Measurements from ENCODE around the gene FSTL4. TPM values are rescaled to one million over a fixed set of nuclear protein-coding genes. Genes with fewer than 3 reads are reported as not detected.

The FSTL4 gene
- total and polyA plus RNA-seq, 4 donors, result 0.02 to 0.18 TPM; not detected in 2

- no peak overlapping the region for H3K27ac ChIP-seq (ENCODE audit: low read depth in 1 of 2, low read length in 2 of 2)
- no peak for TF ChIP-seq HNF4A (conservative IDR thresholded peaks at IDR 0.05)
- no peak for TF ChIP-seq TAF1 (conservative IDR thresholded peaks at IDR 0.05)
- no peak for TF ChIP-seq SP1 (IDR thresholded peaks at IDR 0.05)
- no peak for TF ChIP-seq HNF4G (IDR thresholded peaks at IDR 0.05)
- TF ChIP-seq FOXA1 (IDR thresholded peaks at IDR 0.05), result no peak
- no peak for TF ChIP-seq EGR1 (IDR thresholded peaks at IDR 0.05; ENCODE audit: low read depth in 2 of 2)
- no peak for TF ChIP-seq FOXA2 (IDR thresholded peaks at IDR 0.05)
- no peak for TF ChIP-seq JUND (IDR thresholded peaks at IDR 0.05)
- no peaks in the 10 kb centered on the region for H3K9me3 ChIP-seq (ENCODE audit: control insufficient read depth in 4 of 4, low read length in 3 of 4)
- no peaks in the 10 kb centered on the region for H3K4me1 ChIP-seq (ENCODE audit: control insufficient read depth in 4 of 4, insufficient read depth in 4 of 4, low read length in 3 of 4)
- no peaks in the 10 kb centered on the region for H3K27me3 ChIP-seq (ENCODE audit: control insufficient read depth in 4 of 4, insufficient read depth in 4 of 4, low read length in 3 of 4)
- DNase-seq (ENCODE audit: low spot score), result no peak
- H3K36me3 ChIP-seq (ENCODE audit: control insufficient read depth in 4 of 4, insufficient read depth in 3 of 4, low read depth in 1 of 4, low read length in 3 of 4), result no peaks in the 10 kb centered on the region
- H3K9ac ChIP-seq (ENCODE audit: low read depth in 1 of 2, low read length in 2 of 2), result no peak overlapping the region
- WGBS, result 84% methylated on average over 10 of the region's 10 CpGs
- no peak overlapping the region for H3K4me3 ChIP-seq (ENCODE audit: low read depth in 1 of 3, low read length in 3 of 3)
Measured at GRCh38 chr5:133363807-133364587, 248.3 kb downstream of the FSTL4 start.

- Histone ChIP-seq H3K4me1 (ENCODE audit: control insufficient read depth in 4 of 4, insufficient read depth in 4 of 4, low read length in 3 of 4) (no peaks in the 10 kb centered on the region), H3K27me3 (ENCODE audit: control insufficient read depth in 4 of 4, insufficient read depth in 4 of 4, low read length in 3 of 4) (no peaks in the 10 kb centered on the region), H3K27ac (ENCODE audit: low read depth in 1 of 2, low read length in 2 of 2) (no peak overlapping the region), H3K9me3 (ENCODE audit: control insufficient read depth in 4 of 4, low read length in 3 of 4) (no peaks in the 10 kb centered on the region), H3K9ac (ENCODE audit: low read depth in 1 of 2, low read length in 2 of 2) (no peak overlapping the region), H3K36me3 (ENCODE audit: control insufficient read depth in 4 of 4, insufficient read depth in 3 of 4, low read depth in 1 of 4, low read length in 3 of 4) (no peaks in the 10 kb centered on the region), H3K4me3 (ENCODE audit: low read depth in 1 of 3, low read length in 3 of 3) (no peak overlapping the region)
- no peak for DNase-seq (ENCODE audit: low spot score)
- TF ChIP-seq REST (IDR thresholded peaks at IDR 0.05) (no peak), TAF1 (conservative IDR thresholded peaks at IDR 0.05) (no peak), FOXA2 (IDR thresholded peaks at IDR 0.05) (no peak), GABPA (IDR thresholded peaks at IDR 0.05 in 1 of 2, conservative IDR thresholded peaks at IDR 0.05 in 1 of 2) (no peak), RXRA (IDR thresholded peaks at IDR 0.05) (no peak), HNF4G (IDR thresholded peaks at IDR 0.05) (no peak), FOXA1 (IDR thresholded peaks at IDR 0.05) (no peak), SP1 (IDR thresholded peaks at IDR 0.05) (no peak), RAD21 (IDR thresholded peaks at IDR 0.05) (no peak), ZBTB33 (IDR thresholded peaks at IDR 0.05) (no peak), JUND (IDR thresholded peaks at IDR 0.05) (no peak)
- 90% methylated on average over 7 of the region's 7 CpGs for WGBS
Measured at GRCh38 chr5:133362438-133362837, 249.9 kb downstream of the FSTL4 start.

All from liver (tissue), 9 donors.